D721Med (cell line): ENCODE results near the gene CES2.

Experiments used
- DNase-seq: peaks from one replicate; pipeline ENCODE4 v3.0.0; 2011; ENCODE audit warnings: low spot score; ENCODE audit not compliant: insufficient read length
- FAIRE-seq: peaks from 2 replicates; lab custom pipeline; 2011; peaks lifted over from hg19 to GRCh38; lab: Jason Lieb, UNC
- TF ChIP-seq, protein P1 (sequence below): IDR thresholded peaks from 2 replicates; pipeline ENCODE4 v1.5.1; 2012; ENCODE audit warnings: mild to moderate bottlenecking, control low read depth; ENCODE audit not compliant: insufficient read depth; ENCODE audit errors: missing control alignments

Gene CES2

DNA sequence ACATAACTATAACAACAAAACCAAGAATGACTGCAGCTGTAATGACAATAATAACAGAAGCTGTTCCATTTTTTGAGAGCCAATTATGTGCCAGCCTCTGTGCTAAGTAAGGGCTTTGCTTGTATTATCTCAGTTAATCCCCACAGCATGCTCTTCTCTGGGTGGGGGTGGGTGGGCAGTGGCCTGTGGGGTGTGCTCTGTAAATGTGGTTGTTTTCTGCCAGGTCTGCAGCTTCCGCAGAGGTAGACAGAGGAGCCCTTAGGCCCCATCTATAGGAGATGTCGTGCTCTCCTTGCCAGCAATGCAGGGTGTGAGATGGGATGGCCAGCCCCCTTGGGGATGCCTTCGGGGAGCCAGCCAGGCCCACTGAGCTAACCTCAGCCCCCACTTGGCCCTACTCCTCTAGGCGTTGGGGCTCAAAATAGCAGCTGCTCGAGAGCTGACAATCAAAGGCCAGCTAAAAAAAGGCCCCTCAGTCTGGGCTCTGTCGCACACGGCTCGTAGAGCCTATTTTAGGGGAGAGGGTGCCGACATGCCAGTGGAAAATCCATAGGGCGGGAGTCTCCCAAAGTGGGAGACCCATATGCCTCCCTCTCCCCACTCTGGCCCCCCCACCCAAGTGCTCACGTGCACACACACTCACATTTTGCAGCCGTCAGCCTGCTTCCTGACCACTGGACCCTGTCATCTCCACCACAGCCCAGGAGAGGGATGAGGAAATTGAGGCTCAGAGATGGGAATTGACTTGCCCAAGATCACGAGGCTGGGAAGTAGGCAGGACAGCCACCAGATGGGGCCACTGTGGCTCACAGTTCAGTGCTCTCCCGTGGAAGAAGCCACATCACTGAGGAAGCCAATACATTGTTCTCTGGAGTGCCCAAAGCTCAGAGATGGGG lies 32.4 kb upstream of the CES2 start:
- no peak for FAIRE-seq
- TF ChIP-seq, protein P1, sequence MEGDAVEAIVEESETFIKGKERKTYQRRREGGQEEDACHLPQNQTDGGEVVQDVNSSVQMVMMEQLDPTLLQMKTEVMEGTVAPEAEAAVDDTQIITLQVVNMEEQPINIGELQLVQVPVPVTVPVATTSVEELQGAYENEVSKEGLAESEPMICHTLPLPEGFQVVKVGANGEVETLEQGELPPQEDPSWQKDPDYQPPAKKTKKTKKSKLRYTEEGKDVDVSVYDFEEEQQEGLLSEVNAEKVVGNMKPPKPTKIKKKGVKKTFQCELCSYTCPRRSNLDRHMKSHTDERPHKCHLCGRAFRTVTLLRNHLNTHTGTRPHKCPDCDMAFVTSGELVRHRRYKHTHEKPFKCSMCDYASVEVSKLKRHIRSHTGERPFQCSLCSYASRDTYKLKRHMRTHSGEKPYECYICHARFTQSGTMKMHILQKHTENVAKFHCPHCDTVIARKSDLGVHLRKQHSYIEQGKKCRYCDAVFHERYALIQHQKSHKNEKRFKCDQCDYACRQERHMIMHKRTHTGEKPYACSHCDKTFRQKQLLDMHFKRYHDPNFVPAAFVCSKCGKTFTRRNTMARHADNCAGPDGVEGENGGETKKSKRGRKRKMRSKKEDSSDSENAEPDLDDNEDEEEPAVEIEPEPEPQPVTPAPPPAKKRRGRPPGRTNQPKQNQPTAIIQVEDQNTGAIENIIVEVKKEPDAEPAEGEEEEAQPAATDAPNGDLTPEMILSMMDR: no peak
- peak; percentile 69 for DNase-seq

DNA sequence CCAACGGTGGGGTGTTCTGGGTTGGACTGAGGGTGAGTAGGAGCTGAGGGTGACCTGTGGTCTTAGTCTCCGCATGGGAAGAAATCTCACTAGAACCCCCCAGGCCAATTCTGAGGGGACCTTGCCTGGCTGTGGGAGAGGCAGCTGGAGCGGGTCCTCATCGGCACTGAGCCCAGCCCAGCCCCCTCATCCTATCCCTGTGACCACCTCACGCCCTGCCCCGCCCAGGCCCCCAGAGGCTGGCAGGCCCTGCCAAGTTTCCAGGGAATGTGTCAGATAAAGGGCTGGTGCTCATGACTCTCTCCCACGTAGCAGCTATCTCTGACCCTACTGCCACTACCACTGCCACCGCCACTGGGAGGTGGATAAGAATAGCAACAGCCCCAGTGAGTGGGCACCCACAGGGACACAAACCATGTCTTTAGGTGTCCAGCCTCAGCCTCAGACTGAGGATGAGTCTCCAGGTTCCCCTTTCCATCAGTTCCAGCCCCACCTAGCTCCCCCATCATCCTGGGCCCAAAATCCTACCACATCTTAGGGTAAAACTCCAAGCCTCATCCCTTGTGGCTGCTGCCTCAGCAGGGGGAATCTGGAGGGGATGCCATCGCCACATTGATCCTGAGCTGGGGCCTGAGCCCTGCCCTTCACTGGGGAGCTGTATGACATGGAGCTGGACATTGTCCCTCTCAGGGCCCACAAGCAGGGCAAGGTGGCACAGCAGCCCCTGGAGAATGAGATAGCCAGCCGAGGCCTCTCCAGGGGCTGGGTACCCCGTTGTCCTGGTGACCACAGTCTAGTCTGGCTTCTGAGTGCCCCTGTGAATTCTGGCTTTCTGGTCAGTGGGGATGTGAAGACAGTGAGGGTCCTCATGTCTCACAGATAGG lies 31.5 kb upstream of the CES2 start:
- no peak for DNase-seq

DNA sequence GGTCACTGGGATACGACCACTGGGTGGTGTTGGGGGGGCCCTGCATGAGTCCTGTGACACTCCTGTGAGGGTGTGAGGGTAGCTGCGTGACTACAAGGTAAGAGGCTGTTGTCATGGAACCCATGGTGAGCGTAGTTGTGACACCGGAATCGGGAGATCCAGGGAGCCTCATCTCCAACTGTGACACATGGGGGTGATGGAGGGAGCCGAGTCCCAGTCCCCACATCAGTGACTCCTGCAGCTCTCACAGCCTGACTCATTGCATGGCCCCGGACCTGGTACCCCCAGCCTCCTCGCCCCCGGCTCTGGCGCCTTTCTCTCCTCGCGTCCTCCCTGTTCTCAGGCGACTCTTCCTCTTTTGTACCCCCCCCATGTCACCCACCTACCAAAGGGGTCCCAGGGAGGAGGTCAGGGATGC lies 30.9 kb upstream of the CES2 start:
- DNase-seq: no peak
- no peak for FAIRE-seq
- TF ChIP-seq, protein P1: no peak

More for the DNA sequence above, 31.5 kb upstream of the CES2 start:
- TF ChIP-seq, protein P1: no peak
- no peak for FAIRE-seq

DNA sequence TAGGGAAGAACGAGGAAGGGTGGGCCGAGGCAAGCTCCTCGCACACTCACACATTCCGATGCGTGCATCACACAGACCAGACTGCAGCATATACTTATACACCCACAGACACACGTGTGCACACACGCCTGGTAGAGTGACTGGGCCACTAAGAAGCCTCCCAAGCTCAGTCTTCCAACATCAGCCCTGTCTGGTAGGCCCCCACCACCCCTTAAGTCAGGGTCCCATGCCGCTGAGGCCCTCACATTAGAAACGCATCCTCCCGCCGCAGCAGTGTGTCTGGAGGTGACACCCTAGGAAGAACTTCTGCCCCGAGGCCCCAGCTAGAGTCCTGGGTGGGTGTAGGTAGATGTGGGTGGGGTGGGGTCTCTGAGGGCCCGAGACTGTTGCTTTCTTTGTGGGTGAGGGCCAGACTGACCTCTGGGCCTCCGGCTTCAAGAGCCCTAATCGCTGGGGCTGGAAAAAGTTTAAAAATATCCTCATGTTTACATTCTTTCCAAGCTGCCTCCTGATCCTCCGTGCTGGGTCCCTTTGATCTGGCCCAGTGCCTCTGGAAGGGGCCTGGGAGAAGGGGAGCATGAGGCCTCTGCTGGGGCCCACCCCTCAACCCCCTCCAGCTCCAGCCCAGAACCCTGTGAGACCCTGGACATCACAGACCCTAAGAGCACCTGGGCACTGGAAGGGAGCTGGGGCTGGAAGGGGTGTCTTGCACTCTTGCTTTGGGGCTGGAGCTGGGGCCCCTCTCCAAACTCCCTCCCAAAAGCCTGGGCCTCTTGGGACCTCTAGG lies 30.3 kb upstream of the CES2 start:
- TF ChIP-seq, protein P1: no peak
- no peak for DNase-seq
- no peak for FAIRE-seq

DNA sequence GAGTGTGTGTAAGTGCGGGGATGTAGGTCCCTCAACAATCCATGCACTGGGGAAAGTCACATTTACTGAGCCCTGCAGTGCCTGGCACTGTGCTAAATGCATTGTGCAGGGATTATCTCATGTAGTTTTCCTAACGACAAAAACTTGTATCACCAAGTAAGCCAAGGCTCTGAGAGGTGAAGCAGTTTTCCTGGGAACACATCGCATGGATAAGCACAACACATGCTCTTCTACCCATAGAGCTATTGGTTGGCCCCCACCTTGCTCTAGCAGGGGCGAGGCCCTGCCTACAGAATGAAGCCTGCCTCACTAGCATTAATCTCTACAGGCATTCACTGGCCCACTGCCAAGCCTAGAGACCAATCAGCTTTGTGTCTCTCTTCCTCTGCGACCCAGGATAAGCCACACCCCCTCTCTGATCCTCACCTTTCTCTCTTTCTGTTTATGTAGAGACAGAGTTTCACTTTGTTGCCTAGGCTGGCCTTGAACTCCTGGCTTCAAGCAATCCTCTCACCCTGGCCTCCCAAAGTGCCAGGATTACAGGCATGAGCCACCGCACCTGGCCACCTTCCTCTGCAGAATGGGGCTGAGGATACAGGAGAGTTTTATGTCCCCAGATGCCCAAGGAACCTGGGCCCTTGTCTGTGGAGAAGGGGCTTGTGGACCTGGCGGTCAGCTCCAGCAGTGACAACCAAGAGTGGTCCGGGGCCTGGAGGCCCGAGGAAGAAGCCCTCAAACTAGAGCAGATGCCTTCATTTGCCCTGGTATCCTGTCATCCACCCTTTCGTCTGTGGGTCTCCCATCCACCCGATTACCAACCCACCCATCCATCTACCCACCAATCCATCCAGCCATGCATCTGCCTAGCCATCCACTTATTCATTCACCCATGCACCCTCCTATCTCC lies 29.4 kb upstream of the CES2 start:
- DNase-seq (no peak), FAIRE-seq (no peak)
- TF ChIP-seq, protein P1: no peak
